OCI-LY1 (cell line): ENCODE results near the gene AADACL4.
"Not testable (repeated sequence)": the region's sequence is repeated elsewhere in the genome, so short reads cannot be mapped to it uniquely, and the experiment has no call there.

Experiments
- H2AFZ ChIP-seq: fragments of 200-600 bp; sonication (generic), shearing (Covaris generic); 2 replicates; pipeline ENCODE4 v1.6.0; 2014; ENCODE audit warnings: antibody characterized with exemption, mild to moderate bottlenecking, low read length
- H3F3A ChIP-seq: fragments of 200-600 bp; sonication (generic), shearing (Covaris generic); 2 replicates; pipeline ENCODE4 v1.6.0; 2014; ENCODE audit warnings: mild to moderate bottlenecking, antibody characterized with exemption, low read length, moderate library complexity; ENCODE audit not compliant: insufficient read depth
- H3K27ac ChIP-seq: fragments of 200-600 bp; sonication (generic); 2 replicates; pipeline ENCODE4 v1.5.1; 2014; ENCODE audit warnings: low read length, mixed run types, mild to moderate bottlenecking, low read depth; ENCODE audit not compliant: poor library complexity, severe bottlenecking
- H3K27me3 ChIP-seq: fragments of 200-600 bp; sonication (generic); 2 replicates; pipeline ENCODE4 v1.6.0; 2014; ENCODE audit warnings: antibody characterized with exemption, mild to moderate bottlenecking, low read length, moderate library complexity; ENCODE audit not compliant: insufficient read depth
- H3K36me3 ChIP-seq: fragments of 200-600 bp; sonication (generic); 2 replicates; pipeline ENCODE4 v1.6.1; 2014; ENCODE audit warnings: mild to moderate bottlenecking, antibody characterized with exemption, low read length, moderate library complexity, mixed read lengths; ENCODE audit not compliant: insufficient read depth
- H3K4me1 ChIP-seq: fragments of 200-600 bp; sonication (generic); 2 replicates; pipeline ENCODE4 v1.5.1; 2014; ENCODE audit warnings: mild to moderate bottlenecking, low read length, moderate library complexity; ENCODE audit not compliant: insufficient read depth, severe bottlenecking
- H3K4me2 ChIP-seq: fragments of 200-600 bp; sonication (generic), shearing (Covaris generic); 2 replicates; pipeline ENCODE4 v1.6.1; 2014; ENCODE audit warnings: low read length
- H3K4me3 ChIP-seq: fragments of 200-600 bp; sonication (generic); 2 replicates; pipeline ENCODE4 v1.5.1; 2014; ENCODE audit warnings: low read length, low read depth, mild to moderate bottlenecking, mixed read lengths; ENCODE audit not compliant: poor library complexity, severe bottlenecking
- H3K79me2 ChIP-seq: fragments of 200-600 bp; shearing (Covaris generic); 2 replicates; pipeline ENCODE4 v1.6.1; 2016; ENCODE audit warnings: mixed run types, low read length, mixed read lengths; ENCODE audit not compliant: insufficient read depth
- H3K9ac ChIP-seq: fragments of 200-600 bp; sonication (generic), shearing (Covaris generic); 2 replicates; pipeline ENCODE4 v1.6.1; 2014; ENCODE audit warnings: mild to moderate bottlenecking, low read length, mixed read lengths
- H3K9me2 ChIP-seq: fragments of 200-600 bp; sonication (generic), shearing (Covaris generic); 2 replicates; pipeline ENCODE4 v1.6.1; 2014; ENCODE audit warnings: low read depth, mild to moderate bottlenecking, low read length, mixed read lengths
- H3K9me3 ChIP-seq: fragments of 200-600 bp; shearing (Covaris generic); 2 replicates; pipeline ENCODE4 v1.6.1; 2014; ENCODE audit warnings: low read length, mixed read lengths
- H4K20me1 ChIP-seq: fragments of 200-600 bp; sonication (generic), shearing (Covaris generic); 2 replicates; pipeline ENCODE4 v1.6.0; 2016; ENCODE audit warnings: mild to moderate bottlenecking, low read length; ENCODE audit not compliant: insufficient read depth
- CTCF ChIP-seq: fragments of 200-600 bp; sonication (generic), shearing (Covaris generic); IDR thresholded peaks from 2 replicates; pipeline ENCODE4 v1.5.1; 2017; ENCODE audit warnings: mild to moderate bottlenecking, antibody characterized with exemption, low read length, moderate library complexity, mixed read lengths
- EZH2 ChIP-seq: fragments of 200-600 bp; sonication (generic), shearing (Covaris generic); IDR thresholded peaks from 2 replicates; pipeline ENCODE4 v1.8.0; 2017; ENCODE audit warnings: borderline replicate concordance, mixed run types, mild to moderate bottlenecking, antibody characterized with exemption, low read length, moderate library complexity, mixed read lengths

The AADACL4 gene

GRCh38 chr1:12709696-12710095, 65.8 kb downstream of the AADACL4 start:
- no peak overlapping the region for H3K4me2 ChIP-seq
- H3K9me2 ChIP-seq, result no peaks in the 10 kb centered on the region
- H3K9me3 ChIP-seq, result no peaks in the 10 kb centered on the region

GRCh38 chr1:12711536-12711935, 67.7 kb downstream of the AADACL4 start:
- no peaks in the 10 kb centered on the region for H3K79me2 ChIP-seq
- no peaks in the 10 kb centered on the region for H3K9me3 ChIP-seq
- no peak overlapping the region for H3K9ac ChIP-seq
- H3F3A ChIP-seq, result no peaks in the 10 kb centered on the region
- H4K20me1 ChIP-seq, result no peaks in the 10 kb centered on the region
- H3K4me1 ChIP-seq, result no peaks in the 10 kb centered on the region
- TF ChIP-seq EZH2 (no peak), CTCF (no peak)
- H2AFZ ChIP-seq, result no peak overlapping the region
- no peak overlapping the region for H3K4me3 ChIP-seq
- H3K36me3 ChIP-seq, result no peaks in the 10 kb centered on the region
- no peaks in the 10 kb centered on the region for H3K27me3 ChIP-seq
- H3K9me2 ChIP-seq, result no peaks in the 10 kb centered on the region
- H3K4me2 ChIP-seq, result no peak overlapping the region
- H3K27ac ChIP-seq, result no peak overlapping the region

More at GRCh38 chr1:12709696-12710095, 65.8 kb downstream of the AADACL4 start:
- Histone ChIP-seq H2AFZ (no peak overlapping the region), H3K79me2 (no peaks in the 10 kb centered on the region), H3K9ac (no peak overlapping the region), H3K36me3 (no peaks in the 10 kb centered on the region), H3F3A (no peaks in the 10 kb centered on the region), H3K4me3 (no peak overlapping the region), H3K27me3 (no peaks in the 10 kb centered on the region), H3K4me1 (no peaks in the 10 kb centered on the region), H4K20me1 (no peaks in the 10 kb centered on the region), H3K27ac (no peak overlapping the region)
- TF ChIP-seq EZH2, result no peak

GRCh38 chr1:12712076-12712475, 68.2 kb downstream of the AADACL4 start:
- H3F3A ChIP-seq, result no peaks in the 10 kb centered on the region
- H3K4me3 ChIP-seq, result no peak overlapping the region
- H3K9me2 ChIP-seq, result no peaks in the 10 kb centered on the region
- no peak overlapping the region for H2AFZ ChIP-seq
- H3K4me2 ChIP-seq, result no peak overlapping the region
- no peak overlapping the region for H3K27ac ChIP-seq
- H3K36me3 ChIP-seq, result no peaks in the 10 kb centered on the region
- H3K9ac ChIP-seq, result no peak overlapping the region
- H3K27me3 ChIP-seq, result no peaks in the 10 kb centered on the region
- H3K9me3 ChIP-seq, result no peaks in the 10 kb centered on the region
- H3K79me2 ChIP-seq, result no peaks in the 10 kb centered on the region
- H3K4me1 ChIP-seq, result no peaks in the 10 kb centered on the region
- H4K20me1 ChIP-seq, result no peaks in the 10 kb centered on the region
- TF ChIP-seq EZH2, result no peak

GRCh38 chr1:12712929-12713328, 69.0 kb downstream of the AADACL4 start:
- H3K27ac ChIP-seq, result no peak overlapping the region
- no peaks in the 10 kb centered on the region for H3K36me3 ChIP-seq
- no peaks in the 10 kb centered on the region for H3F3A ChIP-seq
- no peaks in the 10 kb centered on the region for H3K9me3 ChIP-seq
- no peaks in the 10 kb centered on the region for H3K4me1 ChIP-seq
- no peak for TF ChIP-seq CTCF
- TF ChIP-seq EZH2, result no peak
- H3K9ac ChIP-seq, result no peak overlapping the region
- H2AFZ ChIP-seq, result no peak overlapping the region
- H3K79me2 ChIP-seq, result no peaks in the 10 kb centered on the region
- no peak overlapping the region for H3K4me2 ChIP-seq
- no peaks in the 10 kb centered on the region for H4K20me1 ChIP-seq
- H3K4me3 ChIP-seq, result no peak overlapping the region
- no peaks in the 10 kb centered on the region for H3K27me3 ChIP-seq
- no peaks in the 10 kb centered on the region for H3K9me2 ChIP-seq

- H3K9ac ChIP-seq, H3K4me3 ChIP-seq, H2AFZ ChIP-seq, H3K4me1 ChIP-seq, H3K27ac ChIP-seq, H3K79me2 ChIP-seq, H3F3A ChIP-seq, H3K36me3 ChIP-seq, H4K20me1 ChIP-seq, H3K27me3 ChIP-seq, H3K9me3 ChIP-seq, H3K9me2 ChIP-seq, H3K4me2 ChIP-seq: not testable (repeated sequence)
Measured at GRCh38 chr1:12713651-12714050, 69.8 kb downstream of the AADACL4 start.
